ENCODE results near the gene REEP6.
"Not testable (repeated sequence)": the region's sequence is repeated elsewhere in the genome, so short reads cannot be mapped to it uniquely, and the experiment has no call there.

REEP6 gene

GRCh38 chr19:1492474-1493006 lies 1.6 kb downstream of the REEP6 start:
- no peak for DNase-seq

GRCh38 chr19:1494115-1494815 lies 3.3 kb downstream of the REEP6 start:
- DNase-seq = no peak

GRCh38 chr19:1495051-1495798 lies 4.2 kb downstream of the REEP6 start:
- DNase-seq = no peak

- no peak for DNase-seq
Measured at GRCh38 chr19:1495799-1496713, 5.1 kb downstream of the REEP6 start.

- DNase-seq = no peak
Measured at GRCh38 chr19:1496714-1497577, 6.0 kb downstream of the REEP6 start.

GRCh38 chr19:1497578-1498235 lies 6.7 kb downstream of the REEP6 start:
- no peak for DNase-seq

- not testable (repeated sequence) for DNase-seq
Measured at GRCh38 chr19:1499231-1499630, 8.2 kb downstream of the REEP6 start.

GRCh38 chr19:1501200-1501595 lies 10.2 kb downstream of the REEP6 start:
- no peak for DNase-seq

- DNase-seq = no peak
Measured at GRCh38 chr19:1502433-1503088, 11.6 kb downstream of the REEP6 start.

GRCh38 chr19:1503089-1503924 lies 12.3 kb downstream of the REEP6 start:
- peak; percentile 44 for DNase-seq

- DNase-seq = no peak
Measured at GRCh38 chr19:1503925-1504773, 13.2 kb downstream of the REEP6 start.

GRCh38 chr19:1505012-1505411 lies 14.0 kb downstream of the REEP6 start:
- DNase-seq = no peak

- DNase-seq = no peak
Measured at GRCh38 chr19:1505991-1506881, 15.3 kb downstream of the REEP6 start.

- no peak for DNase-seq
Measured at GRCh38 chr19:1507192-1507660, 16.2 kb downstream of the REEP6 start.

GRCh38 chr19:1507763-1508506 lies 17.0 kb downstream of the REEP6 start:
- DNase-seq = peak; percentile 84

GRCh38 chr19:1508507-1508856 lies 17.5 kb downstream of the REEP6 start:
- no peak for DNase-seq

Data from activated effector memory CD4-positive, alpha-beta T cell treated with Interleukin-2 at 50 U/mL for 16 hours (primary cell).